IMR-90 (cell line): ENCODE data around the gene BSCL2. TPM values are rescaled to one million over a fixed set of nuclear protein-coding genes. Genes with fewer than 3 reads are reported as not detected.

ENCODE experiments used
- ATAC-seq: fragments of 200-7000 bp; cut with Tn5 transposase; 2 replicates; pipeline ENCODE4 v1.9.1; 2020; ENCODE audit warnings: low read depth, mild to moderate bottlenecking, moderate library complexity
- BruUV-seq: library from RNA; stranded (reverse); fragments of 400-500 nt; replicated peaks from 2 replicates; lab custom pipeline; 2021; lab: Mats Ljungman, UMichigan
- CTCF ChIA-PET: fragments of 300-600 bp; formaldehyde crosslinking; extraction: SDS; loops from one replicate; lab custom pipeline; 2021; ENCODE audit warnings: antibody characterized with exemption; lab: Yijun Ruan, JAX
- POLR2A ChIA-PET: fragments of 300-600 bp; sonication (Branson Sonifier 250); formaldehyde crosslinking; loops from one replicate; lab custom pipeline; 2022; ENCODE audit warnings: antibody characterized with exemption; ENCODE audit not compliant: unreplicated experiment; lab: Charles Lee
- DNase-seq: peaks from one replicate; pipeline ENCODE4 v3.0.0; 2013
- H2AFZ ChIP-seq: replicated peaks from 2 replicates; pipeline ENCODE3; 2013; ENCODE audit warnings: low read length, mild to moderate bottlenecking; ENCODE audit not compliant: poor library complexity
- H2AK5ac ChIP-seq: 2 replicates; pipeline ENCODE4 v1.6.1; 2013; ENCODE audit warnings: low read depth, low read length, inconsistent platforms
- H2AK9ac ChIP-seq: replicated peaks from 2 replicates; pipeline ENCODE3; 2013; ENCODE audit warnings: mild to moderate bottlenecking, low read depth, low read length, moderate library complexity; ENCODE audit not compliant: poor library complexity
- H2BK120ac ChIP-seq: 2 replicates; pipeline ENCODE4 v1.6.1; 2013; ENCODE audit warnings: low read depth, low read length, inconsistent platforms
- H2BK15ac ChIP-seq: 3 replicates; pipeline ENCODE4 v1.6.1; 2013; ENCODE audit warnings: low read depth, low read length, inconsistent platforms
- H2BK20ac ChIP-seq: 2 replicates; pipeline ENCODE4 v1.6.1; 2013; ENCODE audit warnings: low read depth, mild to moderate bottlenecking, inconsistent platforms, low read length, moderate library complexity
- H2BK5ac ChIP-seq: 2 replicates; pipeline ENCODE4 v1.6.1; 2013; ENCODE audit warnings: mild to moderate bottlenecking, low read depth, low read length, inconsistent platforms; ENCODE audit not compliant: poor library complexity, severe bottlenecking
- H3K14ac ChIP-seq: replicated peaks from 2 replicates; pipeline ENCODE4 v1.6.1; 2013; ENCODE audit warnings: low read depth, low read length, inconsistent platforms
- H3K18ac ChIP-seq: 2 replicates; pipeline ENCODE4 v1.6.1; 2013; ENCODE audit warnings: low read depth, low read length, control low read depth
- H3K23ac ChIP-seq: 2 replicates; pipeline ENCODE4 v1.6.1; 2013; ENCODE audit warnings: low read depth, low read length, inconsistent platforms
- H3K27ac ChIP-seq: 2 replicates; pipeline ENCODE4 v1.5.1; 2013; ENCODE audit warnings: mild to moderate bottlenecking, control low read depth, low read length; ENCODE audit not compliant: insufficient read depth
- H3K27me3 ChIP-seq: 2 replicates; pipeline ENCODE4 v1.6.1; 2013; ENCODE audit warnings: low read length; ENCODE audit not compliant: control insufficient read depth, insufficient read depth
- H3K36me3 ChIP-seq: 2 replicates; pipeline ENCODE4 v1.6.1; 2013; ENCODE audit warnings: low read length, mixed read lengths; ENCODE audit not compliant: control insufficient read depth, insufficient read depth
- H3K4ac ChIP-seq: 2 replicates; pipeline ENCODE4 v1.6.1; 2013; ENCODE audit warnings: low read depth, low read length, inconsistent platforms
- H3K4me1 ChIP-seq: 2 replicates; pipeline ENCODE4 v1.6.1; 2013; ENCODE audit warnings: low read length, mixed read lengths; ENCODE audit not compliant: control insufficient read depth, insufficient read depth
- H3K4me2 ChIP-seq: 2 replicates; pipeline ENCODE4 v1.6.1; 2013; ENCODE audit warnings: low read depth, mild to moderate bottlenecking, control low read depth, low read length, moderate library complexity
- H3K4me3 ChIP-seq: 2 replicates; pipeline ENCODE4 v1.5.1; 2013; ENCODE audit warnings: low read depth, mild to moderate bottlenecking, control low read depth, low read length, moderate library complexity; ENCODE audit not compliant: insufficient read depth
- H3K56ac ChIP-seq: 2 replicates; pipeline ENCODE4 v1.6.1; 2013; ENCODE audit warnings: low read length, inconsistent platforms; ENCODE audit not compliant: insufficient read depth; ENCODE audit errors: extremely low read depth
- H3K79me1 ChIP-seq, 2 experiments: 2 replicates each; pipeline ENCODE4 v1.6.1; 2013; ENCODE audit warnings: low read length in 2 of 2, inconsistent platforms in 1 of 2, low read depth in 1 of 2
- H3K9ac ChIP-seq: 2 replicates; pipeline ENCODE4 v1.6.1; 2013; ENCODE audit warnings: low read depth, low read length, control low read depth
- H3K9me1 ChIP-seq: 2 replicates; pipeline ENCODE4 v1.6.1; 2013; ENCODE audit warnings: low read length, inconsistent platforms; ENCODE audit not compliant: insufficient read depth
- H3K9me3 ChIP-seq: 2 replicates; pipeline ENCODE4 v1.6.1; 2013; ENCODE audit warnings: low read length; ENCODE audit not compliant: control insufficient read depth, insufficient read depth
- H4K20me1 ChIP-seq: 2 replicates; pipeline ENCODE4 v1.6.1; 2013; ENCODE audit warnings: low read length, inconsistent platforms; ENCODE audit not compliant: insufficient read depth
- H4K5ac ChIP-seq: 2 replicates; pipeline ENCODE4 v1.6.1; 2013; ENCODE audit warnings: mild to moderate bottlenecking, low read depth, low read length, control low read depth
- H4K8ac ChIP-seq, 2 experiments: 2 replicates each; pipeline ENCODE4 v1.6.1; 2013; ENCODE audit warnings: low read depth in 2 of 2, low read length in 2 of 2, control low read depth in 1 of 2, inconsistent platforms in 1 of 2
- H4K91ac ChIP-seq: 2 replicates; pipeline ENCODE4 v1.6.1; 2013; ENCODE audit warnings: low read depth, low read length, inconsistent platforms; ENCODE audit not compliant: insufficient read depth
- BHLHE40 ChIP-seq: fragments of 150-350 bp; IDR thresholded peaks from 2 replicates; pipeline ENCODE4 v1.6.1; 2016; ENCODE audit warnings: mild to moderate bottlenecking, low read depth, low read length
- CEBPB ChIP-seq: IDR thresholded peaks from 2 replicates; pipeline ENCODE4 v1.6.1; 2012; ENCODE audit warnings: low read depth, low read length, improper control_type of control experiment
- CHD1 ChIP-seq: IDR thresholded peaks from 2 replicates; pipeline ENCODE4 v1.6.1; 2012; ENCODE audit warnings: low read depth, low read length, improper control_type of control experiment
- FOS ChIP-seq: fragments of 150-350 bp; IDR thresholded peaks from 2 replicates; pipeline ENCODE4 v1.6.1; 2016; ENCODE audit warnings: low read depth, low read length
- MAFK ChIP-seq: IDR thresholded peaks from 2 replicates; pipeline ENCODE4 v1.6.1; 2012; ENCODE audit warnings: low read depth, low read length, improper control_type of control experiment
- MAZ ChIP-seq: IDR thresholded peaks from 2 replicates; pipeline ENCODE4 v1.6.1; 2012; ENCODE audit warnings: low read depth, mild to moderate bottlenecking, low read length, improper control_type of control experiment, moderate library complexity, borderline replicate concordance
- MXI1 ChIP-seq: IDR thresholded peaks from 2 replicates; pipeline ENCODE4 v1.6.1; 2012; ENCODE audit warnings: low read depth, mild to moderate bottlenecking, low read length, moderate library complexity, borderline replicate concordance
- NFE2L2 ChIP-seq: fragments of 150-350 bp; IDR thresholded peaks from 2 replicates; pipeline ENCODE4 v1.6.1; 2016; ENCODE audit warnings: low read depth, mild to moderate bottlenecking, low read length
- POLR2A ChIP-seq: IDR thresholded peaks from 2 replicates; pipeline ENCODE4 v1.6.1; 2012; ENCODE audit warnings: mild to moderate bottlenecking, low read depth, low read length
- RAD21 ChIP-seq: IDR thresholded peaks from 2 replicates; pipeline ENCODE4 v1.6.1; 2012; ENCODE audit warnings: low read length, improper control_type of control experiment
- RCOR1 ChIP-seq: IDR thresholded peaks from 2 replicates; pipeline ENCODE4 v1.6.1; 2012; ENCODE audit warnings: mild to moderate bottlenecking, low read length, improper control_type of control experiment; ENCODE audit not compliant: insufficient replicate concordance
- RFX5 ChIP-seq: IDR thresholded peaks from 2 replicates; pipeline ENCODE4 v1.8.0; 2012; ENCODE audit warnings: low read depth, mild to moderate bottlenecking, low read length, moderate library complexity
- SMC3 ChIP-seq: fragments of 150-350 bp; IDR thresholded peaks from 2 replicates; pipeline ENCODE4 v1.6.1; 2016; ENCODE audit warnings: low read depth, mild to moderate bottlenecking, antibody characterized with exemption, low read length, moderate library complexity
- dilution Hi-C: fragments of 300-500 bp; cut with HindIII; formaldehyde crosslinking; loops from one replicate; pipeline ENCODE4 v1.14.3; 2018; ENCODE audit warnings: low sequenced_read_pairs; ENCODE audit not compliant: unreplicated experiment
- in situ Hi-C: fragments of 300-500 bp; cut with MboI; formaldehyde crosslinking; loops from 3 replicates; pipeline ENCODE4 v1.14.3; 2019; ENCODE audit warnings: low sequenced_read_pairs, inconsistent platforms, mixed read lengths
- intact Hi-C: fragments of 100-400 bp; cut with micrococcal nuclease; formaldehyde crosslinking; loops from 2 replicates; pipeline ENCODE4 v1.10.0; 2022
- polyA plus RNA-seq, 3 experiments: library from polyadenylated mRNA; depleted of rRNA; stranded (reverse); fragments of >200 nt; gene quantifications; 2 replicates each; pipeline ENCODE4 v1.2.3, GENCODE V29; 2012; ENCODE audit warnings: low replicate concordance in 1 of 3
- total RNA-seq: library from RNA; depleted of rRNA; stranded (reverse); fragments of >200 nt; gene quantifications from 2 replicates; pipeline ENCODE4 v1.2.3, GENCODE V29; 2012
- TF ChIP-seq, protein P1 (sequence below): conservative IDR thresholded peaks from 2 replicates; pipeline ENCODE4 v1.5.1; 2012; ENCODE audit warnings: mild to moderate bottlenecking, low read depth, low read length, improper control_type of control experiment
- TF ChIP-seq, protein P2 (sequence below): fragments of 150-350 bp; IDR thresholded peaks from 2 replicates; pipeline ENCODE4 v1.6.1; 2016; ENCODE audit warnings: low read depth, mild to moderate bottlenecking, low read length, moderate library complexity, borderline replicate concordance
- TF ChIP-seq, protein P3 (sequence below): fragments of 150-350 bp; IDR thresholded peaks from 2 replicates; pipeline ENCODE4 v1.6.1; 2017; ENCODE audit warnings: mild to moderate bottlenecking, antibody characterized with exemption, low read length, low read depth

Gene BSCL2
- total and polyA plus RNA-seq, 2 of the 4 experiments (the other 2 are of a cell fraction), result 26.2 to 47.1 TPM

DNA sequence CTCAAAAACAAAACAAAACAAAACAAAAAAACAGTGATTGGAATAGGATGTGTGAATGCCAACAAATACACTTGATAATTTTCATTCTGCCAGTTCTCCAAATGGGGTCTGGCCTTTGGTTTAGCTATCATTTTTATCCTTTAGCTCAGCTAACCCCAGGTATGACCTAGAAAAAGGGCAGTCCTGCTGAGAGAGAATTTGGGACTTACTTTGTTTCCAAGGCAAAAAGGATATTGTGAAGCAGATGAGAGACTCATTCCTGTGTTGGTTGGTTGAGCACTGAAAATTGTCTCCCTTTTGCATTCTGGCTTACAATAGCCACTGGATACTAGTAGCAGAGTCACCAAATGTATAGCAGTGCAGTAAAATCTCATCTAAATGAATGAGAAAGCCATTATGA is 30.0 kb upstream of the BSCL2 start:
- H3K23ac ChIP-seq, result no peak overlapping the region
- H4K8ac ChIP-seq, result no peak overlapping the region
- H4K20me1 ChIP-seq, result no peaks in the 10 kb centered on the region; the same call in 1 of the 2 replicates
- CTCF ChIA-PET, result no interaction called here
- H2BK20ac ChIP-seq, result no peak overlapping the region
- peaks cover 10 to 20% of the 10 kb centered on the region in 2 experiments; a peak in 3 of 4 replicates for H3K79me1 ChIP-seq
- no peak overlapping the region for H3K56ac ChIP-seq
- dilution Hi-C loops (no loop called here), intact Hi-C loops (no loop called here), in situ Hi-C loops (no loop called here)
- no peak overlapping the region for H3K9ac ChIP-seq
- H3K4ac ChIP-seq, result no peak overlapping the region
- H2AFZ ChIP-seq, result no peak overlapping the region
- ATAC-seq (no peak), DNase-seq (no peak)
- H4K91ac ChIP-seq, result no peak overlapping the region
- no peak overlapping the region for H3K14ac ChIP-seq
- H2BK5ac ChIP-seq, result no peak overlapping the region
- H3K27ac ChIP-seq, result no peak overlapping the region
- peaks cover 45% of the 10 kb centered on the region for H3K36me3 ChIP-seq
- BruUV-seq, result no TSS peak
- no peak overlapping the region for H2BK120ac ChIP-seq
- no peak overlapping the region for H3K18ac ChIP-seq
- no peak overlapping the region for H3K4me3 ChIP-seq
- H3K9me1 ChIP-seq, result no peaks in the 10 kb centered on the region
- no peaks in the 10 kb centered on the region for H3K4me1 ChIP-seq
- H4K5ac ChIP-seq, result no peak overlapping the region
- POLR2A ChIA-PET, result interaction anchor here (0.6 kb wide), 1 partner anchor 118 kb away, joined by 3 read pairs; no protein-coding TSS in a partner anchor
- TF ChIP-seq, protein P1, sequence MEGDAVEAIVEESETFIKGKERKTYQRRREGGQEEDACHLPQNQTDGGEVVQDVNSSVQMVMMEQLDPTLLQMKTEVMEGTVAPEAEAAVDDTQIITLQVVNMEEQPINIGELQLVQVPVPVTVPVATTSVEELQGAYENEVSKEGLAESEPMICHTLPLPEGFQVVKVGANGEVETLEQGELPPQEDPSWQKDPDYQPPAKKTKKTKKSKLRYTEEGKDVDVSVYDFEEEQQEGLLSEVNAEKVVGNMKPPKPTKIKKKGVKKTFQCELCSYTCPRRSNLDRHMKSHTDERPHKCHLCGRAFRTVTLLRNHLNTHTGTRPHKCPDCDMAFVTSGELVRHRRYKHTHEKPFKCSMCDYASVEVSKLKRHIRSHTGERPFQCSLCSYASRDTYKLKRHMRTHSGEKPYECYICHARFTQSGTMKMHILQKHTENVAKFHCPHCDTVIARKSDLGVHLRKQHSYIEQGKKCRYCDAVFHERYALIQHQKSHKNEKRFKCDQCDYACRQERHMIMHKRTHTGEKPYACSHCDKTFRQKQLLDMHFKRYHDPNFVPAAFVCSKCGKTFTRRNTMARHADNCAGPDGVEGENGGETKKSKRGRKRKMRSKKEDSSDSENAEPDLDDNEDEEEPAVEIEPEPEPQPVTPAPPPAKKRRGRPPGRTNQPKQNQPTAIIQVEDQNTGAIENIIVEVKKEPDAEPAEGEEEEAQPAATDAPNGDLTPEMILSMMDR, result no peak
- no peak for TF ChIP-seq CHD1
- TF ChIP-seq RAD21, result no peak
- TF ChIP-seq RFX5, result no peak
- TF ChIP-seq NFE2L2, result no peak
- no peak for TF ChIP-seq MAZ
- no peak for TF ChIP-seq MXI1
- TF ChIP-seq MAFK, result no peak
- no peak for TF ChIP-seq BHLHE40
- TF ChIP-seq, protein P2, sequence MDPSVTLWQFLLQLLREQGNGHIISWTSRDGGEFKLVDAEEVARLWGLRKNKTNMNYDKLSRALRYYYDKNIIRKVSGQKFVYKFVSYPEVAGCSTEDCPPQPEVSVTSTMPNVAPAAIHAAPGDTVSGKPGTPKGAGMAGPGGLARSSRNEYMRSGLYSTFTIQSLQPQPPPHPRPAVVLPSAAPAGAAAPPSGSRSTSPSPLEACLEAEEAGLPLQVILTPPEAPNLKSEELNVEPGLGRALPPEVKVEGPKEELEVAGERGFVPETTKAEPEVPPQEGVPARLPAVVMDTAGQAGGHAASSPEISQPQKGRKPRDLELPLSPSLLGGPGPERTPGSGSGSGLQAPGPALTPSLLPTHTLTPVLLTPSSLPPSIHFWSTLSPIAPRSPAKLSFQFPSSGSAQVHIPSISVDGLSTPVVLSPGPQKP, result no peak
- TF ChIP-seq, protein P3, sequence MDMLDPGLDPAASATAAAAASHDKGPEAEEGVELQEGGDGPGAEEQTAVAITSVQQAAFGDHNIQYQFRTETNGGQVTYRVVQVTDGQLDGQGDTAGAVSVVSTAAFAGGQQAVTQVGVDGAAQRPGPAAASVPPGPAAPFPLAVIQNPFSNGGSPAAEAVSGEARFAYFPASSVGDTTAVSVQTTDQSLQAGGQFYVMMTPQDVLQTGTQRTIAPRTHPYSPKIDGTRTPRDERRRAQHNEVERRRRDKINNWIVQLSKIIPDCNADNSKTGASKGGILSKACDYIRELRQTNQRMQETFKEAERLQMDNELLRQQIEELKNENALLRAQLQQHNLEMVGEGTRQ, result no peak
- no peak for TF ChIP-seq CEBPB
- no peak for TF ChIP-seq FOS
- TF ChIP-seq SMC3, result no peak
- no peak for TF ChIP-seq POLR2A
- no peak for TF ChIP-seq RCOR1
- no peak overlapping the region for H2AK9ac ChIP-seq
- no peak overlapping the region for H3K4me2 ChIP-seq
- no peaks in the 10 kb centered on the region for H3K9me3 ChIP-seq
- H3K27me3 ChIP-seq, result no peaks in the 10 kb centered on the region
- H2AK5ac ChIP-seq, result no peak overlapping the region
- no peak overlapping the region for H2BK15ac ChIP-seq
